Medulla oblongata (tissue), 1 donor: Measurements from ENCODE around the gene SLC27A3.
"Not testable (repeated sequence)": the region's sequence is repeated elsewhere in the genome, so short reads cannot be mapped to it uniquely, and the experiment has no call there.

ENCODE experiments used
- DNase-seq: peaks from one replicate; pipeline ENCODE4 v3.0.0-alpha.2; 2015; ENCODE audit errors: extremely low spot score

The SLC27A3 gene

GRCh38 chr1:153779781-153780541, 4.8 kb downstream of the SLC27A3 start:
- no peak for DNase-seq

GRCh38 chr1:153780551-153780950, 5.3 kb downstream of the SLC27A3 start:
- no peak for DNase-seq

- DNase-seq = not testable (repeated sequence)
These were observed 7.4 kb downstream of the SLC27A3 start for GRCh38 chr1:153782648-153783047.

- peak; percentile 93 for DNase-seq
These were observed 8.3 kb downstream of the SLC27A3 start for GRCh38 chr1:153783233-153784190.

- no peak for DNase-seq
These were observed 11.0 kb downstream of the SLC27A3 start for GRCh38 chr1:153786038-153786790.

GRCh38 chr1:153789478-153790034, 14.3 kb downstream of the SLC27A3 start:
- no peak for DNase-seq

GRCh38 chr1:153790313-153790965, 15.2 kb downstream of the SLC27A3 start:
- peak; percentile 92 for DNase-seq

- DNase-seq = peak; percentile 74
These were observed 15.9 kb downstream of the SLC27A3 start for GRCh38 chr1:153790966-153791647.

- DNase-seq = no peak
These were observed 16.5 kb downstream of the SLC27A3 start for GRCh38 chr1:153791648-153792253.

- DNase-seq = no peak
These were observed 17.4 kb downstream of the SLC27A3 start for GRCh38 chr1:153792631-153793041.

GRCh38 chr1:153793261-153793972, 18.2 kb downstream of the SLC27A3 start:
- no peak for DNase-seq

- no peak for DNase-seq
These were observed 18.9 kb downstream of the SLC27A3 start for GRCh38 chr1:153793973-153794615.

- no peak for DNase-seq
These were observed 19.6 kb downstream of the SLC27A3 start for GRCh38 chr1:153794624-153795329.

GRCh38 chr1:153795330-153795837, 20.2 kb downstream of the SLC27A3 start:
- no peak for DNase-seq

GRCh38 chr1:153795934-153796785, 21.0 kb downstream of the SLC27A3 start:
- DNase-seq = no peak

- DNase-seq = peak; percentile 74
These were observed 21.8 kb downstream of the SLC27A3 start for GRCh38 chr1:153796786-153797659.
